ENCODE measurements around the gene RFPL3.
"Not testable (repeated sequence)": the region's sequence is repeated elsewhere in the genome, so short reads cannot be mapped to it uniquely, and the experiment has no call there.

The RFPL3 gene

DNA sequence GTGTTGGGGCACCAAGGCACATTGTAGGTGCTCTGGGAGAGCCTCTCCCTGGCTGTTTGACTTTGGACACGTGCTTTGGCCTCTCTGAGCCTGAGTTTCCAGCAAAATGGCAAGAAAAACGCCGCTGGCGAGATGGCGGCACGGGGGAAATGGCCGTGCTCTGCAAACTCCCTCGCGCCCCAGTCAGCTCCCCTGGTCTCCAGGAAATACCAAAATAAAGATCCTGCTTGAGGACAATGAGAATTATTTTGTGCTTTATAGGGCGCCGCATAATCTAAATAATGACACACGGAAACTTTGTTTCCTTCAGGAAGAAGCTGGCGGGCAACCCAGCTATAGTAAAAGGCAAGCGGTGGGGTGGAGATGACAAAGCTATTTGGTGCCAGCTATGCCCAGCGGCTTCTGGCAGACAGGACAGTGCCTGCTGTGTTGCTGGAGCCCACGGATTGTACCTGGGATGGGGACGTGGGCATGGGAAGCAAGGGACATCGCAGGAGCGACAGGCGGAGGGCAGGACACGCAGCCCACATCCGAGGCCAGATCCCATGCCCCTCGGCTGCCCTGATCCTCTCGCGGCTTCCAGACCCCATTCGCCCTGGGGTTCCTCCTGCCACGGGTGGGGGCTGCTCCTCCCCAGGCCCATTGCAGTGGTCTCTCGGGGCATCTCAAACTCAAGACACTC, 26.3 kb upstream of the RFPL3 start:
- DNase-seq, result no peak

- no peak for DNase-seq
Observed at GRCh38 chr22:32331918-32332725, 25.5 kb upstream of the RFPL3 start.

GRCh38 chr22:32333141-32333768, 24.4 kb upstream of the RFPL3 start:
- no peak for DNase-seq

GRCh38 chr22:32333769-32334659, 23.7 kb upstream of the RFPL3 start:
- no peak for DNase-seq

DNA sequence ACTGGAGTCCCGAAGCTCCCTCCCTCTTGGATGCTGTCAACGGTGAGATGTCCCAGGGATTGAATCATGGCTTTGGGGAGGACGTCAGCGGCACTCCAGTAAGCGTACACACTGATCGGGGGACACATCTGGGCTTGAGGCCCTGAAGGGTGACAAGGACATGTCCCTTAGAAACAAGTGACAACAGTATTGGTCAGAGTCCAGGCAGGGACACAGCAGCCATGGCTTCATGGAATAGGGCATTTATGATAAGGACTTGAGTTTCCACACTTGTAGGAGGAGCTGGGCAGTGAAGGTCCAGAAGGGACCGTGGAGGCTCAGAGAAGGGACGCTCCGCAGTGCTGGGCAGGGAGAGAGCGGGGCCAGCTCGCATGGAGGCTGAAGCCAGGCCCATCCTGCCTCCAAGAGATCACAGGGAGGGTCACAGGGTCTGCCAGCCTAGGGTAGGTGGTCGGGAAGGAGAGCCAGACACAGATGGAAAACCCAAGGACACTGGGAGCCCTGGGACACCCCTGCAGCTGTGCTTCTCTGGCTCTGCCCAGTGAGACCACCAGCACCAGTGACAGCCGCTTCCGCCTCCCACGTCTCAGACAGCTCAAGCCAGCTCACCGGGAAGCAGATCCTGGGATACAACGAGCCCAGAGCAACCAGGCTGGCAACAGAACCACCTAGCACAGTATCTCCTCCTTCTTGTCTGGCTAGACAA, 22.9 kb upstream of the RFPL3 start:
- DNase-seq, result no peak

DNA sequence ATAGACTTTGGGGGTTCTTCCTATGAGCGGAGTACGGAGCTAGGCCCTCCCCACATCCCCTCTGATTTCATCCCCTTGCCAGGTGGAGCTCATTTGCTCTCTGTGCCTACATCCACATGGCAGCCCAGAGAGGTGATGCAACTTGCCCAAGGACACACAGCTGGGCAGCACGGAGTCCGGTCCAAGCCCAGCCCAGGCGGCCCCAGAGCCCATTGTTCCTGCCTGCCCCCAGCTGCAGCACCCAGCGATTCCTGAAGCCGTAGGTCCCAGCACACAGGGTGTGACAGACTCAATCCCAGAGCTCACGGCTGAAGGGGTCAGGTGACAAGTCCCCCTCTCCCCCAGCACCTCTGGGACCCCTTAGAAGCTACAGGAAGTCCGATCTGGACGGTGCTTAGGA, 22.2 kb upstream of the RFPL3 start:
- no peak for DNase-seq

DNA sequence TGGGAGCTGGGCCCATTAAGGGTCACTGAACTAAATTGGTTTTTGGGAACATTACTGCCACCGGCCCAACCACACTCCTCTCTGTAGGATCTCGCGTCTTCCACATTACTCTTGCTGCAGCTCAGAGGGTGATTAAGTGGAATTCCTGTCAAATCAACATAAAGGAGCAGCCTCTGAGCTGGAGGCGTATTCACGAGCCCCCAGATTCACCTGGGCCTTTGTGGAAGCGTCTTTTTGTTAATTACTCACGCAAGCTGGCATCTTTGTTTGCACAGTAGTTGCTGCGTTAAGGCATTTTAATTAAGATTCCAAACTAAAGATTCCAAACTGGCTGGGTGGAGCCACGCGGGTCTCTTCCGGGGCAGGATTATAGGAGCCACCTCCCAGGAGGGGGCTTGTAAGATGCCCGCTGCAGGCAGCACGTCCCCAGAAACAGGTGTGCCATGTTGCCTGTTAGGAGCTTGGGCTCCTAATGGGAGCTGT, 21.5 kb upstream of the RFPL3 start:
- no peak for DNase-seq

DNA sequence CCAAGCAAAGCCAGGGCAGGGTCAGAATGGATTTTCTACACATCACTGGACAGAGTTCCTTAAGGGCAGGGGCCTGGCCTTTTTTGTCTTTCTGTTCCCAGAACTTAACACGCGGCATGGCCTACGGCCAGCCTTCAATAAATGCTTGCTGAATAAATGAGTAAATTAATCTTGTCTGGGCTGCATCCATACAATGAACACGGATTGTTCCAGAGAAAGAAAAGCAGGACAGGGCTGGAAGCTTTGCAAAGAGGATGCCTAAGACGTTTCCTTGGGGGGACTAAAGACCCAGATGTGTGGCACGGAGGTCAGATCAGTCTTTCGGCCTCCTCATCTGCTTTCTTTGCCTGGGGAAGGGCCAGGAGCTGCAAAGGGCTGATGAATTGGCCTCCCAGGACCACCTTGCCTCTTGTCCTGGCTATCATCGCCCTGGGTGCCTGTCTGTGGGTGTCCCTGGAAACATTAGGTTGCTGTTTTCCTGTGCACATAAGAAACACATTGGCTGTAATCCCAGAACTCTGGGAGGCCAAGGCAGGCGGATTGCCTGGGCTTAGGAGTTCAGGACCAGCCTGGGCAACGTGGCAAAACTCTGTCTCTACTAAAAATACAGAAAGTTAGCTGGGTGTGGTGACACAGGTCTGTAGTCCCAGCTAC, 20.8 kb upstream of the RFPL3 start:
- DNase-seq, result no peak

DNA sequence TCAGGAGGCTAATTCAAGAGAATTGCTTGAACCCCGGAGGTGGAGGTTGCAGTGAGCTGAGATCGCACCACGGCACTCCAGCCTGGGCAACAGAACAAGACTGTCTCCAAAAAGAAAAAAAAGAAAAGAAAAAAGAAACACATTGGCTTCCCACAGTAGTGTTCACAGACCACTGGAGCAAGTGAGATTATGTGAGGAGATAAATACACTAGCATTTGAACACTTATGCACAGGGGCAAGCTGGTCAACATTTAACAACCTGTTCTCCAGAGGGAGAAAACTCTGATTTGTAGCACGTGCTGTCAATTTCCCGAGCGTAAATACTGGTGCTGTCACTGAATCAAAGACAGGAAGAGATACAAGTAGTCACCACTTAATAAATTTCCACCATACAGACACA, 20.2 kb upstream of the RFPL3 start:
- DNase-seq, result not testable (repeated sequence)

DNA sequence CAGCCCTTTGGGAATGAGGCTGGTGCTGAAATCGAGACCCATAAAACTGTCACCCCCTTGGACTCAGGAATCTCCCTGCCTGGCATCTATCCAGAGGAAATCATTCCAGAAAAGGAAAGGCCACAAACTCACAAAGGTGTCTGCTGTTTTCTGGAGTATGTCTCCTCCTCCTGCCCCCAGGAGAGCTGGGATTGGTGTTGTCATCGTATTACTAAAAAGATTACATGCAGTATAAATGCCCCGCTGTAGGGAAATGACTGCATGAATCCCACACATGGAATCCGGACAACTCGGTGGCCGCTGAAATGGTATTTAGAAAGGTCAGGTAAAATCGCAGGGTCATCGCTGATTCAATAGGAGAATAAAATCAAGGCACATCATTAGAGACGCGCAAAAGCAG, 18.9 kb upstream of the RFPL3 start:
- no peak for DNase-seq

DNA sequence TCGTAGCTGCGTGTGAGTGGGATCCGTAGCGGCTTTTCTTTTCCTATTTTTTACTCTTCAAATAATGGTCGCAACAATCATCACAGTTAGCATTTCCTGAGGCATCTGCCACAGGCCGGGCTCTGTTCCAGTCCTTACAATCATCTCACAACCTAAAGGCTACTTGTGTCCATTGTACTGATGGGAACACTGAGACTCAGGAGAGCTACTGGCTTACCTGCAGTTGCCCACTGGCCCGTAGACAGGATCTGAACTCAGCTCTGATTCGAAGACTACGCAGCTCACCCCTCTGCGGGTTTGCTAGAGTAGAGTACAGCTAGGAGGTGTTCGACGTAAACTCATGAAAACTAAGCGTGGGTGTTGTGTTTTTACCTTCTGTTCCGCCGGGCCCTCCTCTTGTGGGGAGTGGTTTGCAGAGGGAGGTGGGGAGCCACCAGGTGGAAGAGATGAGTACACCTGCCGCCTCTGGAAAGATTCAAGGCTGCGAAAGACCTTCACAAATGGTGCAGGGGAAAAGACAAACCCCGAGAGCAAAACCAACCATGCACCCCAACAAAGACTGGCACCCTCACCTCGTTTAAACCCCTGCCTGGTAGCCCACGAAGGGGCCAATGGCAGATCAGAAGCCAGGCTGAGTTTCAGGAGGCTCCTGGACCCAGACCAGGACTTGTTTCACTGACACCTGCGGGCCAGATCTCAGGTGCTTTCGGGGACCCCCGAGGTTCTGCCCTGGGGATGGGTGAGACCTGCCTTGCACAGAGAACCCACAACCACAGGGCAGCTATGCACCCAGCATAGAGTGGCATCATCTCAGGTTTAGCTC, 18.3 kb upstream of the RFPL3 start:
- no peak for DNase-seq

GRCh38 chr22:32340411-32340810, 17.3 kb upstream of the RFPL3 start:
- DNase-seq, result no peak

GRCh38 chr22:32341122-32341740, 16.4 kb upstream of the RFPL3 start:
- no peak for DNase-seq

- DNase-seq, result no peak
Observed at GRCh38 chr22:32342977-32343376, 14.7 kb upstream of the RFPL3 start.

DNA sequence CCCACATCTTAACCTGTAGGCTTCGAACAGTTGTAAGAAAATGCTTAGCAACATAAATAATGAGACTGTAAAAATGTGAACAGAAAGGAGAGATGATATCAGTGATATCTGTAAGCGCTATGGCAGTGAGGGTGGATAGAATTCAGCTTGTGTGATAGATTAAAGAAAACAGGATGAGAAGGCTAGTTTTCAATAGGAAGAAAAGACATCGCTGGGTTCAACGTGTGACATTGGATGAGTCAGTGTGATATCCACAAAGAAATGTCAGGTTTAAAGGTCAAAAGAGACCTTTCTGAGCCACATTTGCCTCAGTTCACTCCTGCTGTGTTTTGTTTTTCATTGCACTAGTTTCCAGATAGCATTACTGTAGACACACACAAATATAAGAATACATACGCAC, 13.7 kb upstream of the RFPL3 start:
- no peak for DNase-seq

DNA sequence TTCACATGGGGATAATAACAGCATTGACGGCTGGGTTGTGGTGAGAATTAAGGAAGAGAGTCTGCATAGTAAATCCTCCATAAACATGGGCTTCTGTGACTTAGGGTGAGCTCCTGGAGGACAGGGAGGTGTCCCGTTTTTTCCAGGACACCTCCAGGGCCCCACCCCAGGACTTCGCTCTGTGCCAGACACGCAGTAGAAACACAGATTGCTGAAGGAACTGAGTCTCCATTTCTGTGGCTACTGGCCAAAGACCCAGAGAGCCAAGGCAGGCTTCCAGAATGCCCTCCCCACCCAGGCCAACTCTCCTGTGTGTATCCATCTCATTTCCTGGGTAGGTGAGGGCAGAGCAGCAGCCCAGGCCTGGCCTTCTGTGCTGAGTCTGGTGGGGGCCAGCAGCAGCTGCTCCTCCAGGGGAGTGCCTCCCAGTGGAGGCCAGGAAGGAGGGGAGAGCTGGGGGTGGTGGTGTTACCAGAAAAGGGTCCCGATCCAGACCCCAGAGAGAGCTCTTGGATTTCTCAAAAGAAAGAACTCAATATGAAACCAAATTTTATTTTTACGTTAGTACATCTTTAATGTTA, 9.5 kb upstream of the RFPL3 start:
- no peak for DNase-seq

- not testable (repeated sequence) for DNase-seq
Observed at GRCh38 chr22:32351875-32352274, 5.8 kb upstream of the RFPL3 start.

- no peak for DNase-seq
Observed at GRCh38 chr22:32352681-32353080, 5.0 kb upstream of the RFPL3 start.

- DNase-seq, result no peak
Observed at GRCh38 chr22:32353292-32353691, 4.4 kb upstream of the RFPL3 start.

- no peak for DNase-seq
Observed at GRCh38 chr22:32353840-32354239, 3.8 kb upstream of the RFPL3 start.

Measured in stimulated activated CD4-positive, alpha-beta T cell treated with anti-CD3 and anti-CD28 coated beads, Interleukin-1b, Interleukin-23, amount 100 ng/mL, for 48 hours (primary cell).